ENCODE results near the gene ARL6IP4.

Gene ARL6IP4

DNA sequence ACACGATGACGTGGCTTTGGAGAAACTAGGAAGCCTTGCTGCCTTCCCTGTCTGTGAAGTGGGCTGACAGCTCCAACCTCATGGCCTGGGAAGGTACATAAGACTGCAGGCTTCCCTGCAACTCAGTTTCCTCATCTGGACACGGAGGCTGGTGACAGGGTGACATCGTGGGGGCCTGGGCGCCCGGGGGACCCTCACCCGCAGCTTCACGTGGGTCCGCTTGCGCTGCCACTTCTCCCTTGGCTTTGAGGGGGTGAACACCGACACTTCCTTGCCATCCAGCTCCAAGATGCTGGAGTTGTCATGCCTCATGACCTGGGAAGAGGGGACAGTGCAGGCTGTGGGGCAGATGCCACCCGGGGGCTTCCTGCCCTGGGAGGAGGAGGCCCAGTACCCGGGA is 7.6 kb downstream of the ARL6IP4 start:
- Mint-ChIP-seq H3K36me3 (peaks cover 37 to 42% of the 10 kb centered on the region in 2 donors), H3K4me1 (peaks cover 24 to 34% of the 10 kb centered on the region in 2 donors), H3K9me3 (no peaks in the 10 kb centered on the region), H3K27me3 (no peaks in the 10 kb centered on the region), H3K27ac (no peak overlapping the region), H3K4me3 (no peak overlapping the region)
- DNase-seq = no peak
- no peak for ATAC-seq (replicated peaks)

DNA sequence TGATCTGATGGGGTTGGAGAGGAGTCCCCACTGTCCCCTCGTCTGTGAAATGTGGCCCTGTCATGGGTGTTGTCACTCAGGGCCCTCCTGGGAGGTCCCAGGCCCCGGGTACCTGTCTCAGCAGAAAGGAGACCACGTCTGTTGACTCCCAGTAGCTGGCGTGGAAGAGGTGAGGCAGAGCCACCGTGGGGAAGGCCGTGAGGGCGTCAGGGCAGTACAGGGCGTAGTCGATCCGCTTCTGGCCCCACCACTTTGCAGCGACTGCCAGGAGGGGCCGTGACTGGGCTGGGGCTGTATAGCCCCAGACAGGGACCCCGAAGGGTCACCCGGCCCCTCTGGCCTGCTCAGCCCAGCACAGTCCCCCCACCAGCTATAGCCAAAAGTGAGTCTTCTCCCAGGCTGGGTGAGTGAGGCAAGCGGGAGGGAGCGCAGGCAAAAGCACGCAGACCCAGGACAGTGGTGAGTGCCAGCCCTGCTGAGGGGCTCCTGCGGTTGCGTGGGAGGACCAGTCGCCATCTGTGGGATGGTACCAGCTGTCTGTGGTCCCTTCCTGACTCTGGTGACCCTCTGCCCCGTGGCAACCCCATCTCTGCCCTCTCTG is 8.2 kb downstream of the ARL6IP4 start:
- Mint-ChIP-seq H3K4me1 (peaks cover 24 to 34% of the 10 kb centered on the region in 2 donors), H3K27ac (peak overlapping the region; percentile 51), H3K4me3 (no peak overlapping the region), H3K9me3 (no peaks in the 10 kb centered on the region), H3K36me3 (peaks cover 32 to 36% of the 10 kb centered on the region in 2 donors), H3K27me3 (no peaks in the 10 kb centered on the region)
- ATAC-seq (replicated peaks) = no peak
- no peak for DNase-seq

DNA sequence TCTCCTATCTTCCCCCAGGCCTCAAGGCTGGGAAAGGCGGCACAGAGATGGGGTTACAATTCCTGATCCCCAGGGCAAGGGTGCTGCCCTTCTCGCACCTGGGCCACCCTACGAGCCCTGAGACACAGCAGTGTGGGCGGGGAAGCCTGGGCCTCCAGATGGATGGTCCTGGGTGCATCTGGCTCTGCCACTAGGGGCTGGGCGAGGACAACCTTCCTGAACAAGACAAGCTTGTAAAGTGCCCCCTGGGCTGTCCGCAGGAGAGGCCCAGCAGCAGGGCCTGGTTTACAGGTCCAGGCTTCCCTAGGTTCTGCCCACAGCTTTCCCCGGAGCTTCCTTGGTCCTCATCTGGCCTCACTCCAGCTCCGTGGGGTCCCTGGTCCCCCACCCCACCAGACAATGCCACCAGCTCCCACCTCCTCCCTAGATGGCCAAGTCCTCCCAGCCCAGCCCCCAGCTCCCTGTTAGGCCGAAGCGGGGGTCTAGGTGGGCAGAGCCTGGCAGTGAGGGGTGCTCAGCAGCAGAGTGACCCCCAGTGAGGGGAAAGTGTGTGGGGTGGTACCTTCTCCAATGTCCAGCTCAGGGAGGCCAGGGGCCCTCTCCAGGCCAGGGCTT is 8.9 kb downstream of the ARL6IP4 start:
- peaks cover 28 to 29% of the 10 kb centered on the region in 2 donors for H3K36me3 Mint-ChIP-seq
- H3K4me1 Mint-ChIP-seq = peaks cover 22 to 34% of the 10 kb centered on the region in 2 donors
- H3K27me3 Mint-ChIP-seq = no peaks in the 10 kb centered on the region
- no peaks in the 10 kb centered on the region for H3K9me3 Mint-ChIP-seq
- no peak overlapping the region for H3K4me3 Mint-ChIP-seq
- H3K27ac Mint-ChIP-seq = peak overlapping the region; percentile 31
- DNase-seq (no peak), ATAC-seq (replicated peaks) (no peak)

DNA sequence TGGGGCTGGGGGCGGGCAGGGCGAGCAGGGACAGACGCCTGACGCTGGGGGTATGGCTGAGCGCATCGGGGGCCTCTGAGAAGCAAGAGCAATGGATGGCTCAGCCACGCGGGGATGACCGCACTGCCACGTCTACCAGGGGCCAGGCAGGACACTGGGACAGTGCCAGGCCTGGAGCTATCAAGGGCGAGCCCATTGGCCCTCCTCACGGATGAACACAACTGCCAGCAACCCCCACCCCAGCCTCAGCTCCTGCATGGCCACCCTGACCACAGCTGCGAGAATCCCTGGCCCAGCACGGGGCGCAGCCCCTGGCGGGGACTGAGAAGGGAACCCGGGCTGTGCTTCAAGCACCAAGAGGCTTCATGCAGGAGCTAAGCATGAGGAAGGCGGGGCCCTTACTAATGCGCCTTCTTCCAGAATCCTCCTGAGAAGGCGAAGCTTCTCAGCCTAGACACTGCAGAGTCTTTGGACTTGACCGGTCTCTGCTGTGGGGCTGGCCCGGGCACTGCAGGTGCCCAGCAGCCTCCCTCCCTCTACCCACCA is 9.5 kb downstream of the ARL6IP4 start:
- DNase-seq (no peak), ATAC-seq (replicated peaks) (no peak)
- Mint-ChIP-seq H3K27ac (no peak overlapping the region), H3K36me3 (peaks cover 22 to 23% of the 10 kb centered on the region in 2 donors), H3K4me3 (no peak overlapping the region), H3K27me3 (no peaks in the 10 kb centered on the region), H3K9me3 (no peaks in the 10 kb centered on the region), H3K4me1 (peaks cover 21 to 28% of the 10 kb centered on the region in 2 donors)

DNA sequence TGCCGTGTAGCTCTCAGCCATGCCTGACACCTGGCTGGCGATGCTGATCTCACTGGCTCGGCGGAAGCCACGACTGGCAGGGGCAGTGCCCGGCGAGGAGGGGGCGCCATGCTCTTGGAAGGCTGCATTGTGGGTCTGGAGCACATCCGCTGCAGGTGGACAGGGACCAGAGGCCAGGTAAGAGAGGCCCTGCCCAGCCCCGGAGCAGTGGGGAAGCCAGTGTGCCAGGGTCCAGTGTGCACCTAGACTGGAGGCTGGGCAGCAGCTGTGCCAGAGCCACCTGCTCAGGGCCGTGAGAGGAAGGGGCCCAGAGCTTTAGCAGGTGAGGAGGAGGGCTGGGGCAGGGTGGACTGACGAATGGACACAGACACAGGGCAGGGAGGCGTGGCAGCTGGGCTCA is 10.1 kb downstream of the ARL6IP4 start:
- H3K27me3 Mint-ChIP-seq = no peaks in the 10 kb centered on the region
- H3K36me3 Mint-ChIP-seq = peaks cover 17% of the 10 kb centered on the region in 2 donors
- no peaks in the 10 kb centered on the region for H3K9me3 Mint-ChIP-seq
- H3K4me1 Mint-ChIP-seq = peaks cover 15 to 22% of the 10 kb centered on the region in 2 donors
- DNase-seq (no peak), ATAC-seq (replicated peaks) (no peak)
- H3K4me3 Mint-ChIP-seq = no peak overlapping the region
- no peak overlapping the region for H3K27ac Mint-ChIP-seq

DNA sequence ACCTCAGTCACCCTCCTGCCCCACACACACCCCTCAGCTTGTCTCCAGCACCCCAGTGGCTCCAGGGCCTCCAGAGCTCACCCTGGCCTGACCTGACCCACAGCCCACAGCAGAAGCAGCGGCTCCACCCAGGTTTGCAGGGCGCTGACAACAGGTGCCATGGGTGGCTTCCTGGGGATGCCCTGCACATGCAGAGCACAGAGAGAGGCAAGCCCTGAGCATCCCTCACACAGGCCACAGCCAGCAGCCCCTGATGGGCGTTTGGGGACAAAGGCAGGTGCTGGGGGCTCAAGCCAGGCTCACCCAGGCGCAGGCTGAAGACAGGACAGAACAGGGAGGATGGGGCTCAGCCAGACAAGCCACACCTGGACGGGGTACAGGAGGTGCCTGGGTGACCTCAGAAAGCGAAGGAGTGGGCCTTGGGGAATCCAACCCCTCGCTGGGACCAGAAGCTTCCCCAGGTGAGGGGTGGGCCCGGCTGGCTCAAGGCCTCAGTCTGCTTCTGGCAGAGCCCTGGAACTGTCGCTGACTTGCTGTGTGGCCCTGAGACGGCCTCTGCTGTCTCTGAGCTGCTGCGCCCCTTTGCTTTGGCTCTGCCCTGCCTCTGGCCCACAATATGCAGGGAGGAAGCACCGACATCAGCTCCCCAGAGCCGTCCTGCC is 10.6 kb downstream of the ARL6IP4 start:
- Mint-ChIP-seq H3K4me3 (no peak overlapping the region), H3K36me3 (peaks cover 17% of the 10 kb centered on the region in 2 donors), H3K27me3 (no peaks in the 10 kb centered on the region), H3K27ac (peak overlapping the region; percentile 42), H3K4me1 (peaks cover 15 to 22% of the 10 kb centered on the region in 2 donors), H3K9me3 (no peaks in the 10 kb centered on the region)
- ATAC-seq (replicated peaks) (no peak), DNase-seq (no peak)

DNA sequence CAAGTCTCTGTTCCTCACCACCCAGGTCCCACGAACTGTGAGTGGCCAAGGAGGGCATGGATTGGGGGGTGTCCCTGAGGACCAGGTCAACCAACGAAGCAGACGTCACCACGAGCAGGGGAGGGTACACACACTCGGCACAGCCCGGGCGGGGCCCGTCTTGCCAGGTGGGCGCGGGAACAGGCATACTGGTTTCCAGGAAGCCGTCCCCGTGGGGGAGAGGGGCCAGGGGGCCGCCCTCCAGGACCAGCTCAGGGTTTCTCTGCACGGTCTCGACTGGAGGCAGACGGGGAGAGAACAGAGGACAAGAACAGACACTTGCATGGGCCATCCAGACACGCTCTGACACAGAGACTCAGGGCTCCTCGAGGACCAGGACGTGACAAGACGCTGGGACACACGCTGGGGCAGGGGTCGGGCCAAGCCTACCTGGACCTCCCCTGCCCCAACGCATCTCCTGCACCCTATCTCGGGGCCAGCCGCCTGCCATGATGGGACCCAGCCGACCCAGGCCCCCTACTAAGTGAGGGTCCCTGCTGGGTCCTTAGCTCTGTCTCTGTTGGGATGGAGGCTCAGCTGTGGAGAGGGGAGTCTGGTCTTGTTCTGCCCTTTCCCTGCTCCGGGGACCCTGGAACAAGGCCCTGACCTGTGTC is 11.3 kb downstream of the ARL6IP4 start:
- Mint-ChIP-seq H3K27ac (no peak overlapping the region), H3K9me3 (no peaks in the 10 kb centered on the region), H3K4me1 (peaks cover 15 to 22% of the 10 kb centered on the region in 2 donors), H3K27me3 (no peaks in the 10 kb centered on the region), H3K36me3 (peaks cover 14 to 16% of the 10 kb centered on the region in 2 donors), H3K4me3 (no peak overlapping the region)
- ATAC-seq (replicated peaks) (no peak), DNase-seq (no peak)

DNA sequence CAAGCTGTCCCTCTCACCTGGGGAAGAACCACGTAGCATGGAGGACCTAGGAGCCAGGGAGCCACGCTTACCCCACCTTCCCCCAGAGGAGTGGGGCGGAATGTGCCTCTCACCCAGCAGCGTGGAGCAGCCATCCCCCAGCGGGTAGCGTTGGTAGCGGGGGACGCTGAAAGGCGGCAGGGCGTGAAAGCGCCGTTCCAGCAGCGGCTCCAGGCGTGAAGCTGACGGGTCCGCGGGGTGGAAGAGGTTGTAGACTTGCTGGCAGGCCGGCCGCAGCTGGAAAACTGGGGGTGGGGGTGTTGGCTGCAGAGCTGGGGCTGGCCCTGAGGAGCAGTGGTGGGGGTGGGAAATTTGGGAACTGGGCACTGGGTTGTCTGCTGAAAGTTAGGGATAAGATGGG is 11.9 kb downstream of the ARL6IP4 start:
- DNase-seq (no peak), ATAC-seq (replicated peaks) (no peak)
- peak overlapping the region; percentile 44 for H3K27ac Mint-ChIP-seq
- peak overlapping the region in 1 of 2 donors; percentile 51 for H3K4me3 Mint-ChIP-seq
- H3K9me3 Mint-ChIP-seq = no peaks in the 10 kb centered on the region
- no peaks in the 10 kb centered on the region for H3K27me3 Mint-ChIP-seq
- peaks cover 15 to 22% of the 10 kb centered on the region in 2 donors for H3K4me1 Mint-ChIP-seq
- H3K36me3 Mint-ChIP-seq = peaks cover 10 to 16% of the 10 kb centered on the region in 2 donors

DNA sequence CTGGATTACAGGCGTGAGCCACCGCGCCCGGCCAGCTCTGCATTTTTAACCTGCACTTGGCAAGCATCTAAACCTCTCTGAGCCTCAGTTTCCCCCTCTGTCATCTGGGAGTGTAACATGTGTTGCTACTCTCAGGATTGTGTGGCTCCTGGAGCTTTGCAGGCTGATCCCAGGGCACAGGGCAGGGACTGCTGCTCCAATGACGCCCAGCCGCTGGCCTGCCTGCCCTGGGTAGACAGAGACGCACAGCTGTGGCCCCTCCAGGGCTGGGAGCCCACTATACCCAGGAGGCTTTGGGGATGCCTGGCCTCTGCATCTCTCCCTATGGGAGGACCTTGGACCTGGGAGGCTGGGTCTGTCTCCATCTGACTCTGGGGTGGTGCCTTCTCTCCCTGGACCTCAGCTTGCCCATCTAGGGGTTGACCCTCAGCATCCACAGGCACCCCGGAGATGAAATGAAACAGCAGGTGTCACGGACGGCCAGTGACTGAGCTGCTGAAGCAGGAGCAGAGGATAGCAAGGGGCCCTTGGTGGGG is 13.7 kb downstream of the ARL6IP4 start:
- Mint-ChIP-seq H3K27ac (no peak overlapping the region), H3K9me3 (no peaks in the 10 kb centered on the region), H3K4me3 (no peak overlapping the region), H3K36me3 (peaks cover 5 to 11% of the 10 kb centered on the region in 2 donors), H3K4me1 (peaks cover 15 to 22% of the 10 kb centered on the region in 2 donors), H3K27me3 (no peaks in the 10 kb centered on the region)
- DNase-seq = no peak
- ATAC-seq (replicated peaks) = no peak

DNA sequence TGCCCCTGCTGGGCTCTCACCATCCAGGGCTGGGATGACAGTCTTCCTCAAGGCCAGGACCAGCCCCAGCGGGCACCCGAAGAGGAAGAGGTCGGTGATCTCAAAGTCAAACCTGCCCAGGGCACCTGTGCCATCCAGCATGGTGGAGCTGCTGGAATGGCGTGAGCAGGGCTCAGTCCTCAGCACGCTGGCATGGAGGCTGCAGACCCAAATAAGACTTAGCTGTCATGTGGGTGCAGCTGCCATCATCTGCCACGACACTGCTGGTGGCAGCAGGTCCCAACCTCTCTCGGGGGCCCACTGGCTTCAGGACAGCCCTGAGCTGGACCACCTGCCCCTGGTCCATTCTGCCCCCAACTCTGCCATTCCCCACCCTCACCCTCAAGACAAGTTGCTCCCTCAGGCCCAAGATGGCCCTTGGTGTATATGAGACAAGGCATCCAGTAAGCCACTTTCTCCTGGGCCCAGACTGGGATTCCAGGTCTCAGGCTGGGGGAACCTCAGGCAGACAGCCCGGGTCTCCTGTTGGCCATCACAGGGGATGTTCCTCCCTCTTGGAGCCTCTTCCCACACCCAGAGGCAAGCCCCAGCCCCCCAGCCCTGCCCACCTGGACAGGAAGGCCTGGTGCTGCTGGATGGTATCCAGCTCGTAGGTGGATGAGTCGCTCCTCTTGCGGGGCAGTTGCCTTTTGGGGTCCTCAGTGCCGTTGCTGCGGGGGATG is 14.5 kb downstream of the ARL6IP4 start:
- ATAC-seq (replicated peaks) = no peak
- no peak overlapping the region for H3K4me3 Mint-ChIP-seq
- peaks cover 15 to 24% of the 10 kb centered on the region in 2 donors for H3K4me1 Mint-ChIP-seq
- DNase-seq = no peak
- H3K9me3 Mint-ChIP-seq = no peaks in the 10 kb centered on the region
- no peaks in the 10 kb centered on the region for H3K27me3 Mint-ChIP-seq
- no peak overlapping the region for H3K27ac Mint-ChIP-seq
- H3K36me3 Mint-ChIP-seq = peaks cover 5 to 11% of the 10 kb centered on the region in 2 donors

DNA sequence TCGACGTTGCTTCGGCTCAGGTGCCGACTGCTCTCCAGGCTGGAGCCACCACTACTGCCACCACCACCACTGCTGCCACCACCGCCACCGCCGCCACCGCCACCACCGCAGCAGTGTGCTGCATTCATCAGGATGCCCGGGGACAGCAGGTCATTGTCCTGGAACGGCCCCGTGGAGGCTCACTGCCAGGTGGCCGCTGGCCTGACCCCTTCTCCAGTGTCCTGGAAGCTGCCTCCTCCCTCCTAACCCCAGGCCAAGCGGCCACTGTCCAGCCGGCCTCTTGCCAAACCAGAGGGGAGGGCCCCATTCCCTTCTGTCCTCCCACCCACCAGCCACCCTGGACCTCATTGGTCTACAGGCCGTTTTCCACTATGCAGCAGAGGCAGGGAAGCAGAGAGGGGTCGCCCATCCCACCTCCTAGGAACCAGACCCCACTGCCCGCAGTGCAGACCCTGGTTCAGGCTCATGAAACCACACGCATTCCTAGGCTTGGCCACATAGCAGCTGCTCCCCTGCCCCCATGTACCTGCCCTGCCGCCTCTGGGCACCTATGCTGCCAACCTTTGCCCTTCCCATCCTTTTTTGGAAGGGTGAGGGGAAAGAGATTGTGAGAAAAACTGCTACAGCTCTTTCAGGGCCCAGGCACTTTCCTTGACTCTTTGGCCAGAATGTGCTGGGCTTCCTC is 15.2 kb downstream of the ARL6IP4 start:
- Mint-ChIP-seq H3K4me3 (no peak overlapping the region), H3K9me3 (no peaks in the 10 kb centered on the region), H3K27me3 (no peaks in the 10 kb centered on the region), H3K36me3 (peaks cover 5 to 16% of the 10 kb centered on the region in 2 donors), H3K4me1 (peaks cover 15 to 31% of the 10 kb centered on the region in 2 donors), H3K27ac (peak overlapping the region; percentile 67)
- DNase-seq (no peak), ATAC-seq (replicated peaks) (no peak)

DNA sequence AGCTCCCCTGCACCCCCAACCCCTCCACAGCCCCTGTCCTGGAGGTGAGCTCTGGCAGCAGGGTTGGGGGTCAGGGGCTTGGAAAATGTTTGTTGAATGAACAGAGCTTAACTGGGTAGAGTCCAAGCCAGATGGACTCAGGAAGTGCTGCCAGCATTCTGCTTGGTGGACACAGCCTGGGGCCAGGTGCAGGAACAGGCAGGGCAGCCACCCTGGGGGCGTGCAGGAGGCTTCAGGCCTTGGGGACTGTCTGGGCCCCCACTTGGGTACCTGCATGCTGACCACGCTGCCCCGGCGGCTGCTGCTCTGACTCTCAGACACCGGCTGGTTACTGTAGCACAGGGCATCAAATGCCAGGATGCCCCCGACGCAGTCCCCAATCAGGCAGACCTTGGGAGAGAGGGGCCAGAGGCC is 15.7 kb downstream of the ARL6IP4 start:
- Mint-ChIP-seq H3K27ac (peak overlapping the region; percentile 67), H3K36me3 (peaks cover 5 to 16% of the 10 kb centered on the region in 2 donors), H3K9me3 (no peaks in the 10 kb centered on the region), H3K4me1 (peaks cover 15 to 31% of the 10 kb centered on the region in 2 donors), H3K27me3 (no peaks in the 10 kb centered on the region), H3K4me3 (no peak overlapping the region)
- ATAC-seq (replicated peaks) = no peak
- no peak for DNase-seq

DNA sequence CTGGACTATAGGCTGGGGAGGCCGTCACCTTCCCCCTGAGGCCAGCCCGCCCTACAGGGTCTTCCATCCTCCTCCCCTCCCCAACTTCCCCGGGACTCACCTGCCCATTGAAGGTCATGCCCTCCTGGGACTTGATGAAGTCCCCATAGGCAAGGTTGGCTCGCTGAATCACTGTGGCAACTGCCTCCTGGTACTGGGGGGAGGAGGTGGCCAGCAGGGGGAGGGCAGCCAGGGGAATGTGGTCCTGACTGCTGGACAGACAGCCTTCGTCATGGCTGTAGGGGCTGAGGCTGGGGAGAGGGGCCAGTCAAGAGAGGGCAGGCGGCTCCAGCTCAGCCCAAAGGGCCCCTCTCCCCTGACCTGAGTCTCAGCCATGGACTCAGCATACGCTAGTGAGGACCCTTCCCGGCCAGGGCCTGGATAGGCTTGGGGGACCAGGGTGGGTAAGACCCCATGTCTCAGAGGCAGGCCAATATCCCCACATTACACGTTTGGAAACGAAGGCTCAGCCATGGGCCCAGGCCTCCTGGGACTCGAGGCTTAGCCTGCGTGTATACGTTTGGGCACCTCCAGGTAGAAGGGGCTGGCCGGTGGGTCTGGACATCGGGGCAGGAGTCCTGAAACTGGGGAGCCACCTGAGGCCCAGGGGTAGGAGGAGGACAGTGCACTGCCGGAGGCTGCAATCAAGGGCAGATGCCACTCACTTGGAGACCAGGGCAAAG is 16.3 kb downstream of the ARL6IP4 start:
- Mint-ChIP-seq H3K27ac (no peak overlapping the region), H3K9me3 (no peaks in the 10 kb centered on the region), H3K4me1 (peaks cover 15 to 31% of the 10 kb centered on the region in 2 donors), H3K27me3 (no peaks in the 10 kb centered on the region), H3K36me3 (peaks cover 5 to 16% of the 10 kb centered on the region in 2 donors), H3K4me3 (no peak overlapping the region)
- DNase-seq (no peak), ATAC-seq (replicated peaks) (no peak)

Measured in stimulated activated naive B cell treated with anti-CD40 and anti-IgM and Interleukin-4, amounts not matched to agents 10 μg/mL and 1 μg/mL and 100 μg/mL, for 72 hours (primary cell).